CD4-positive, alpha-beta T cell treated with Interleukin-6 for 4 hours (primary cell): ENCODE data around the gene EDEM1.
"Not testable (repeated sequence)": the region's sequence is repeated elsewhere in the genome, so short reads cannot be mapped to it uniquely, and the experiment has no call there.

ENCODE experiments used
- DNase-seq: peaks from one replicate; pipeline ENCODE4 v3.0.0-alpha.2; 2020; ENCODE audit warnings: mixed read lengths

EDEM1 gene

GRCh38 chr3:5239602-5240001 is 52.1 kb downstream of the EDEM1 start:
- DNase-seq, result no peak

- DNase-seq, result no peak
Observed at GRCh38 chr3:5240740-5241139, 53.2 kb downstream of the EDEM1 start.

- not testable (repeated sequence) for DNase-seq
Observed at GRCh38 chr3:5242785-5243184, 55.3 kb downstream of the EDEM1 start.

GRCh38 chr3:5245927-5246326 is 58.4 kb downstream of the EDEM1 start:
- no peak for DNase-seq

- no peak for DNase-seq
Observed at GRCh38 chr3:5248822-5249221, 61.3 kb downstream of the EDEM1 start.

- no peak for DNase-seq
Observed at GRCh38 chr3:5250467-5251195, 63.1 kb downstream of the EDEM1 start.

- no peak for DNase-seq
Observed at GRCh38 chr3:5251196-5251583, 63.7 kb downstream of the EDEM1 start.

GRCh38 chr3:5252131-5252530 is 64.6 kb downstream of the EDEM1 start:
- DNase-seq, result no peak

GRCh38 chr3:5254281-5255048 is 67.0 kb downstream of the EDEM1 start:
- no peak for DNase-seq

GRCh38 chr3:5255404-5256344 is 68.2 kb downstream of the EDEM1 start:
- no peak for DNase-seq

GRCh38 chr3:5258526-5258925 is 71.0 kb downstream of the EDEM1 start:
- no peak for DNase-seq

GRCh38 chr3:5260992-5261501 is 73.5 kb downstream of the EDEM1 start:
- no peak for DNase-seq

GRCh38 chr3:5262507-5262906 is 75.0 kb downstream of the EDEM1 start:
- no peak for DNase-seq

GRCh38 chr3:5264093-5264600 is 76.6 kb downstream of the EDEM1 start:
- no peak for DNase-seq

GRCh38 chr3:5264896-5265770 is 77.6 kb downstream of the EDEM1 start:
- DNase-seq, result no peak

- no peak for DNase-seq
Observed at GRCh38 chr3:5267252-5267651, 79.7 kb downstream of the EDEM1 start.

GRCh38 chr3:5267889-5268288 is 80.4 kb downstream of the EDEM1 start:
- DNase-seq, result no peak
